Activated naive CD8-positive, alpha-beta T cell treated with anti-CD3 and anti-CD28 coated beads, Interleukin-2, amount 50 U/mL, for 16 hours (primary cell): ENCODE measurements around the gene EEIG1.
A peak's percentile ranks its signal among the peaks of the same experiment; 100 is the strongest.
"Not testable (repeated sequence)": the region's sequence is repeated elsewhere in the genome, so short reads cannot be mapped to it uniquely, and the experiment has no call there.

Source experiments
- DNase-seq: peaks from one replicate; pipeline ENCODE4 v3.0.0-alpha.2; 2020; ENCODE audit warnings: low read depth, low spot score

The EEIG1 gene

DNA sequence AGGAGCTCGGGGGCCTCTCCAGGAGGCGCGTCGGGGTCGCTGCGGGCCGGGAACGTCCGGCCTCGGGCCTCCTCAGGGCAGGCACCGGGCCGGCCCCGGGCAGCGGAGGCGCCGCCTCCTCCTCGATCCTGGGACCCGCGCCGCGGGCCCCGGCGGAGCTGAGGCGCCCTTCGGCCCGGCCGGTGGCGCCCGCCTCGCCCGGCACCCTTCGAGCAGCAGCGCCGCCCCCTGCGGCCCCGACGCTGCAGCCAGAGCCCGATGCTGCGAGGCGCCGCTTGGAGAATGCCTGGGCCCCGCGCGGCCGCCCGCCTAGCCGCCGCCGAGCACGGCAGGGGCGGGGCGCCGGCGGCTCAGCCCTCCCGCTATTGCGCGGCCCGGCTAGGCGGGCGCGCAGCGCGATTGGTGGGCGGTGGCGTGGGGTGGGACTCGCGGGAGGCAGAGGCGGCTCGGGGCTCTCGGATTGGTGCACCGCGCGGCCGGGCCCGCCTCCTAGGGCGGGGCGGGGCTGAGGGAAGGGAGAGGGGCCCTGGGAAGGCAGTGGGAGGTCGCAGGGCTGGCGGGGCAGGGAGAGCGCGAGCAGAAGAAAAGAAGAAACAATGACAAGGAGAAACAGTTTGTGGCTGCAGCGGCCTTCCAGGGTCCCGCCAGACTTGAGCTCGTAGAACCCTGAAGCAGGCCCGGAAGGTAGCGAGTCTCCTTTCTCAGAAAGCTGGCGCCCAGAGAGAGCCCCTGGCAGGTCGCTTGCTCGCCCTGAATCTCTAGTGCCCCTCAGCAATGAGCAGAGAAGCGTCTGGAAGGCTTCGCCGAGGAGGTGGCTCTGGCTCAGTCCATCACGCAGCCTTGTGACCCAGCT, at the start of gene EEIG1:
EEIG1 (minus strand) TSS at position 284 of the 853 bp plus-strand sequence. CDS start 852 bp downstream, outside the sequence.
- peak; percentile 94 for DNase-seq

DNA sequence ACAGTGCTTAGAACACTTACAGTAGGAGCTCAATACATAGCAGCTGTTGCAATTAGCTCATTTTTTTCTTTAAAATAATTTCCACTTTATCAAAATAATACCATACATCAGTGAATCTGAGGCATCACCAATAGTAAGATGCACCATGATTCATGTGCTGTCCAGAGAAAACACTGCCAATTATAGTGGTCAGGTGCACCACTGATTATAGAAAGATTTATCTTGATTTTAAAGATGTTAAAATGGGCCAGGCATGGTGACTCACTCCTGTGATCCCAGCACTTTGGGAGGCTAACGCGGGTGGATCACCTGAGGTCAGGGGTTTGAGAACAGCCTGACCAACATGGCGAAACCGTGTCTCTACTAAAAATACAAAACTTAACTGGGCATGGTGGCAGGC, 46.9 kb upstream of the EEIG1 start:
- no peak for DNase-seq

DNA sequence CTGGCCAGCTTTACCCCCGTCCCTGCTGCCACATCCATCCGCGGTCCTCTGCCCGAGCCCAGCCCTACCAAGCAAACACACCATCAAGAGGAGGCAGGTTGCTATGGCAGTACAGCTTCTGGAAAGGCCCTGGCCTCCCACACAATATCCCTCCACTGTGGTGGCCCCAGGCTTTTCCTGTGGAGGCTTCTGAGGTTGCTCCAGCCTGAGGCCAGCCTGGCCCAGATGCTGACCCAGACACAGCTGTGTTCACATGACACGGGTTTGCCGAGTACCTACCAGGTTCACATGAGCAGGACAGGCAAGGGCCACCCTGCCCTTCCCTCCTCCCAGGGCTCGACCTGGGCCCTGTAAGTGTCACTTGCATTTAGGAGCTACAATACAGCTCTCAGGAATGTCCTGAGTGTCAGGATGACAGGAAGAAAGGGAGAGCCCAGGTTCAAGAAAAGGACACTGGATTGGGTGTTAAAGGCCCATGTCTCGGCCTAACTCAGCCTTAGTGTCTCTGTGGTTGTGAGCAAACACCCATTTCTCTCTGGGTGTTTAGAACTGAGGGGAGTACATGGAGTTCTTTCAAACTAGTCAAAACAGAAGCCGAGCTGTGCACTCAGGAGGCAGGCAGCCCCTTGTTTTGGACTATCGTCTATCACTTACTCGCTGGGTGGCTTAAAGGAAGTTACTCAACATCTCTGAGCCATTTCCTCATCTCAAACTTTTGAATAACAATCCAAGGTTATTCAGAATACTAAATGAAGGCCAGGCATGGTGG, 46.2 kb upstream of the EEIG1 start:
- no peak for DNase-seq

DNA sequence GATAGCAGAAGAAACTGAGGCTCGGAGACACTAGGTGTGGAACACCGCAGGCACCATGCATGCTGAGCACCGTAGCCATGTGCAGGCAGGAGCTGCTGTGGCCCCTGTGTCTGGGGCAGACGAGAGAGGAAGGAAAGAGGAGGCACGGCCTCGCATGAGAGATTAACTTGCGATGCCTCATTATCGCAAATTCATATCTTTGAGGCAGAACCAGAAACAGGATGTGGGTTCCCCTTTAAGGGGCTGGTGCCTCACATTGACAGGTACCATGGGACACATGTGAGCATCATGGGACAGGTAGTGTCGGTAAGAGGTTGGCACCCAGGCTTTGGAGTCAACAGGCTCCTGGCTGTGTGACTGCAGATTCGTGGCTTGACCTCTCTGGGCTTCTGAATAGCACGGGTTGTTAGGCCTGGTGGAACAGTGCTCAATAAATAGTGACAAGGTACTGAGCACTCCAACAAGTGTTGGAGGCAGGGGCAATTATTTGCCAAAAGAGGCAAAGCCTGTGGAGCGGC, 45.5 kb upstream of the EEIG1 start:
- peak; percentile 37 for DNase-seq

DNA sequence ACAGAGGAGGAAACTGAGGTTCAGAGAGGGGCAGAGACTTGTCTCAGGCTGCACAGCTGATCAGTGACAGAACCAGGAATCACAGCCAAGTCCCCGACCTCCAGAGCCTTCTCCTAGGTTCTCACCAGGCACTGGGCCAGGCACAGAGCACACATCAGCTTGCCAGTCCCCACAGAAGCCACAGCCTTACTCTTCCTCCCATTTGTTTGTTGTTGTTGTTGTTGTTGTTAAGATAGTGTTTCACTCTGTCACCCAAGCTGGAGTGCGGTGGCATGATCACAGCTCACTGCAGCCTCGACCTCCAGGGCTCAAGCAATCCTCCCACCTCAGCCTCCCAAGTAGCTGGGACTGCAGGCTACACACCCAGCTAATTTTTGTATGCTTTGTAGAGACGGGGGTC, 44.9 kb upstream of the EEIG1 start:
- no peak for DNase-seq

DNA sequence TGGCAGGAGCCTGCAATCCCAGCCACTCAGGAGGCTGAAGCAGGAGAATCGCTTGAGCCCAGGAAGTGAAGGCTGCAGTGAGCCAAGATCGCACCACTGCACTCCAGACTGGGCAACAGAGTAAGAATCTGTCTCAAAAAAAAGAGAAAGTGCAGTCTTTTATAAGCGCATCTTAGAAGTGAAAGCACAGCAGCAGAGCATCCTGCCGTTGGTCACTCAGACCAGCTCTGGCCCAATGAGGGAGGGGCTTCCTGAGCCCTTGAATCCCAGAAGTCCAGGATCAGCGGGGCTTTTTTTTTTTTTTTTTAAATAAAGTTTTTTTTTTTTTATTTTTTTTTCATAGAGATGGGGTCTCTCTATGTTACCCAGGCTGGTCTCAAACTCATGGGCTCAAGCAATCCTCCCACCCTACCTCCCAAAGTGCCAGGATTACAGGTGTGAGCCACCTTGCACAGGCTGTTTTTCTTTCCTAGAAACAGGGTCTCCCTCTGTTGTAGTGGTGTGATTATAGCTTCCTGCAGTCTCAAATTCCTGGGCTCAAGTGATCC, 44.0 kb upstream of the EEIG1 start:
- no peak for DNase-seq

DNA sequence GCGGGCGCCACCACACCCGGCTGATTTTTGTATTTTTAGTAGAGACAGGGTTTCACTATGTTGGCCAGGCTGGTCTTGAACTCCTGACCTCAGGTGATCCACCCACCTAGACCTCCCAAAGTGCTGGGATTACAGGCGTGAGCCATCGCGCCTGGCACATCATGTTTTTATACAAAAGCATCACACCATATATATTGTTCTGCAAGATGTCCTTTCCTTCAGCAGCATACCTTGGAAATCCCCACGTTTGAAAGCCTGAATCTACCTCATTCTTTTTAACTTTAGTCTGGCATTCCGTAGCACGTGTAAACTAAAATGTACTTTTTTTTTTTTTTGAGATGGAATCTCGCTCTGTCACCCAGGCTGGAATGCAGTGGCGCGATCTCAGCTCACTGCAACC, 42.9 kb upstream of the EEIG1 start:
- DNase-seq, result not testable (repeated sequence)

DNA sequence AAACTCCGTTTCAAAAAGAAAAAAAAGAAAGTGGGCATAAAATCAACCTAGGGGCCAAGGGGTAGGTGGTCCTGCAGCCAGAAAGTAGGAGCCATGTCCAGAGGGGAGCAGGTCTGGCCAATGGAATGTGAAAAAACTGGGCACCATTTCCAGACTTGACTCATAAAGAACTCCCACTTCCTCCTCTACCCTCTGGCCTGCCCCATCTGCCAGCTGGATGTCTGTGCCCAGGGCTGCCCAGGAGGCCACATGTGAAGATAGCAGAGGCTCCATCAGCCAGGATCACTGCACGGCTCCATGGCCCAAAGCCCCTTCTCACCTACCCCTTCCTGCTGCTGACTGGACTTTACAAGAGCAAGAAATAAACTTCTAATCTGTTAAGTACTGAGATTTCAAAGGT, 42.1 kb upstream of the EEIG1 start:
- DNase-seq, result no peak

DNA sequence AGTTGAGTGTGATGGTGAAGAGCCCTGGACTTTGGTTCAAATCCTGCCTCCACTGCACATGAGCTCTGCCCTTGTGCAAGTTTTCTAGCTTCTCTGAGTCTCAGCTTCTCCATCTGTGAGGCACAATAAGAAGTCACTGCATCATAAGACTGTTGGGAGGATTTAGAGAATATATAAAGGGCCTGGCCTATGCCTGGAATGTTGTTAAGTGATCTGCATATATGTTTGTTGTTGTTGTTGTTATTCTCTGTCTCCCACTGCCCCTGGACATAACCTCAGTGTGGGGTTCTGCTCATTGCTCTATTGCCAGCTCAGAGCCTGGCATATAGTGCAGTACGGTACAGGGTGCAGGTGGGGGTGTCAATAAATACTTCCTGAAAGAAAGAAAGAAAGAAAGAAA, 40.3 kb upstream of the EEIG1 start:
- DNase-seq, result no peak

DNA sequence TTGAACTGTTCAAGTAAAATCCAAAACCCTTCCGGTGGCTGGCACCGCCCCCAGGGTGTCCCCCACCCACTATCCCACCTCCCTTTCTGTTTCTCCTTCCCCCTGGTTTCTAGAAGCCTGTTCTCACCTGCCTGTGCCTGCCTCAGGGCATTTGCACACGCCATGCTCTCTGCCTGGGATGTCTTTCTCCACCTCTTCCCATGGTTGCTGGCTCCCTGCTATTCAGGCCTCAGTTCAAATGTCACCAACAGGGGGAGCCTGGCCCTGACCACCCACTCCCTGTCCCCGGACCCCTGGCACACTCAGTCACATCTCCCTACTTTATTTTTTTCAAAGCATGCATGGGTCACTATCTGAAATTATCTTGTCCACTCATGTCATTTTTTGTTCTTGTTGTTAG, 39.9 kb upstream of the EEIG1 start:
- DNase-seq, result no peak

DNA sequence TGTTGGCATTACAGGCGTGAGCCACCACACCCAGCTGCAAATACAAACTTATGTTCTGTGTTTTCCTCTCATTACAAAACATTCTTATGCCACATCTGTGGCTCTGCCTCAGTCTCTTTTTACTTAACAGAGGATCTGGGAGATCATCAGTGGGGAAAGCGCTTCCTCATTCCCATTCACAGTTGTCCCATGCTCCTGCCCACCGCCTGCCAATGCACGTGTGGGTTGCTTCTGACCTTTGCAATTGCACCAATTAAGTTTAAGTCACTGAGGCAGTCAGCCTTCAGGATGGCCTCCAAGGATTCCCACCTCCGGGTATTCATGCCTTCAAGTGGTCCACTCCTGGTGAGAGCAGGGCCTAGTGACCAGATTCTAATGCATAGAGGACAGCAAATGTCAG, 34.9 kb upstream of the EEIG1 start:
- no peak for DNase-seq

DNA sequence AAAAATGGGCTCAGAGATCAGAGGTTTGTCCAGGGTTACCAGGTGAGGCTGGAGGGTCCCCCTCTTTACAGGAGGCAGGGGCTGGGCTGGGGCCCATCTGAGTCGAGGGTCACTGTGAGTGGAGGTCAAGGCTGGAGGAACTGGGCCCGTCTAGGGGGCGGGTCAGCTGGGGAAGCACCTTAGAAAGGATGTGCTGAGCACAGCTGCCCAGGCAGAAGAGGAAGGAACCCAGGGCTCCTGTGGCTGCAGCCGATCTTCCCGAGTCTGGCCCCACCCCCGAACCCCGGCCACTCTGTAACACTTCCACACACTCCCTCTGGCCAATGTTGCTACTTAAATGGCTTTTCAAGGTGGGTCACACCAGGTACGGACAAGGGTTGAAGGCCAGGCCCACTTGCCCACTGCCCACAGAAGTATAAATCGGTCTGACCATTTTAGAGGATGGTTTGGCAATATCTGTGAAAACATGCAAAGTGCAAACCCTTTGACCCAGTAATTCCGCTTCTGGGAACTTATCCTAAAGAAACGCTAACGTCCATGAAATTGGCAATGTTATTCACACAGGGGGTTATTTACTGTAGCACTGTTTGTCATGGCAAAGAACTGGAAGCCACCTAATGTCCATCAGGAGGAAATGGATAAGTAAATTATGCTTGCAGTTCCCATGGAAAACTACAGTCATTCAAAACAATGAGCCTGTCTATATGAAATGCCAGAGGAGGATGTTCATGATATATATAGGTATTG, 30.5 kb upstream of the EEIG1 start:
- no peak for DNase-seq

DNA sequence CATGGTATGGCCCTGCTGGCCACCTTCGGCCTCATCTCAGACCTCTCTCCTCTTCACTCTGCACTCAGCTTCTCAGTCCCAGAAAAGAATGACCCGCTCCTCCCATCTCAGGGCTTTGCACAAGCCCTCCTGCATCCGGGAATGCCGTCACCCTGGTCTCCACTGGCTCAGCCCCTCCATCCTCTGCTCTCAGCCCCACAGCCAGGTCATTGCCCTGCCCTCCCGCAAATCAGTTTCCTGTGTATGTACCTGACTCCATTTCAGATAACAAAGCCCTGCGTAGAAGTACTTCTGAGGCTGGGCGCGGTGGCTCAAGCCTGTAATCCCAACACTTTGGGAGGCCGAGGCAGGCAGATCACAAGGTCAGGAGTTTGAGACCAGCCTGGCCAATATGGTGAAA, 28.9 kb upstream of the EEIG1 start:
- no peak for DNase-seq

DNA sequence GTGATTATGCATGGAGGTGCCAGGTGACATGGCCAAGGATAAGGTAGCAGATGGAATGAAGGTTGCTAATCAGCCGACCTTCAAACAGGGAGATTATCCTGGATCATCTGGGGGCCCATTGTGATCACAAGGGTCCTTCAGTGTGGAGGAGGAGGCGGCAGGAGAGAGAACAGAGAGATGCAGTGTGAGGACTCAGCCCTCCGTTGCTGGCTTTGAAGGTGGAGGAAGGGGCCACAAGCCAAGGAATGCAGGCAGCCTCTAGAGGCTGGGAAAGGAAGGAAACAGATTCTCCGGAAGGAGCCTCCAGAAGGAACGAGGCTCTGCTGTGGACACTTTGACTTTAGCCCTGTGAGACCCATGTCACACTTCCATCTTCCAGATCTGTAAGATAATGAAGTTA, 27.4 kb upstream of the EEIG1 start:
- no peak for DNase-seq

DNA sequence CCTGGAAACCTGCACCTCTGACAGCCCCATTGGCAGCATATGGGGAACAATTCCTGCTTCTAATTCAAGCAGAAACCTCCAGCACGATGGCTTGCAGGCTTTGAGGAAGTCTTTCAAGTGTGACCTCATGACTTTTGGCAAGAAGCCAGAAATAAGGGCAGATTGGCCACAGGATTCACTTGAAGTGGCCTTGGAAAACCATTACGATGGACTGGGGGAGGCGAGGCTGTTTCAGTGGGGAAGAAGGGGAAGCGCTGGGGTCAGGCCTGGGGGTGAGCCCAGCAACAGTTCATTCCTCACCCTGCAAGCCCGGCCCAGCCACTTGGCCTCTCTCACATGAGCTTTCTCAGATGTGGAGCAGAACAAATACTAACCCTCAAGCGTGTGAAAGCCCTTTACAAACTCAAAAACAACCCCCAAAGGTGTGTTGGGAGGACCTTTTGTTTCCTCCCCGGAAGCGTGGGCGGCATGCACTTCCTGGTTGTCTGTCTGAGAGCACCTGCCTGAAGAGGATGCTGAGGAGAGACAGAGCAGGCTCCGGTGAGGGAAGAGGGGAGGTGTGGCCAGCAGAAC, 26.9 kb upstream of the EEIG1 start:
- DNase-seq, result peak; percentile 79

DNA sequence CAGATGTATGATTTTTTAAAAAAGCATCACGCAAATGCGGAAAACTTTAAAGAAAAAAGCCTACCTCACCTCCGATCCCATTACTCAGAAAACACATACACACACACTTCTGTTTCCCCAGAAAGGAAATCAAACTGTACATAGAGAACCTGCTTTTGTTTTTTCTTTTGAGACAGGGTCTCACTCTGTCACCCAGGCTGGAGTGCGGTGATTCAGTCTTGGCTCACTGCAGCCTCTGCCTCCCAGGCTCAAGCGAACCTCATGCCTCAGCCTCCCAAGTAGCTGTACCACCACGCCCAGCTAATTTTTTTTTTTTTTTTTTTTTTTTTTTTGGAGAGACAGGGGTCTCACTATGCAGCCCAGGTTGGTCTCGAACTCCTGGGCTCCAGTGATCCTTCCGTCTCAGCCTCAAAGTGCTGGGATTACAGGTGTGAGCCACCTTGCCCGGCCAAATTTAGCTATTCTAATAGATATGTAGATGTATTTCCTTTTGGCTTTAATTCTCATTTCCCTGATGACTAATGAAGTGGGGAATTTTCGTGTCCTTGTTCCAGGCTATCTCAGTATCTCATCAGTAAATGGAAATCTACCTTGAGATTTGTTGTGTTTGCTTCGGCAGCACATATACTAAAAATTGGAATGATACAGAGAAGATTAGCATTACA, 25.7 kb upstream of the EEIG1 start:
- DNase-seq, result no peak

DNA sequence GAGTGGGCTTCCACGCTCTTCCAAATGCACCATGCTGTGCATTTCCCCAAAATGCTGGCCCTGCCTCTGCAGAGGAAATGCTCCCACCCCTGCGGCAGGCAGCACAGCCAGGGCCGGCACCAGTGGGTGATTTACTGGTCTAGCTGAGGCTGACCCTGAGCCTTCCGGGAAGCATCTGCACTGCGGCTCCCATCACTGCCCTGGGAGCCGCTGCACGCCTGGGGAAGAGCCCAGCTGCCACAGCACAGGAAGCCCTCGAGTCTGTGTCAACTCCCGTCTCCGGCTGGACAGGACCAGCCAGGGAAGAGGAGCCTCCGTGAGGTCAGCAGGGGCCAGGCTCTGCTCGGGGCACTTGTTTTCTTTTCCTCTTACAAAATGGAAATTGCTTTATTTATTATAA, 25.1 kb upstream of the EEIG1 start:
- DNase-seq, result no peak

DNA sequence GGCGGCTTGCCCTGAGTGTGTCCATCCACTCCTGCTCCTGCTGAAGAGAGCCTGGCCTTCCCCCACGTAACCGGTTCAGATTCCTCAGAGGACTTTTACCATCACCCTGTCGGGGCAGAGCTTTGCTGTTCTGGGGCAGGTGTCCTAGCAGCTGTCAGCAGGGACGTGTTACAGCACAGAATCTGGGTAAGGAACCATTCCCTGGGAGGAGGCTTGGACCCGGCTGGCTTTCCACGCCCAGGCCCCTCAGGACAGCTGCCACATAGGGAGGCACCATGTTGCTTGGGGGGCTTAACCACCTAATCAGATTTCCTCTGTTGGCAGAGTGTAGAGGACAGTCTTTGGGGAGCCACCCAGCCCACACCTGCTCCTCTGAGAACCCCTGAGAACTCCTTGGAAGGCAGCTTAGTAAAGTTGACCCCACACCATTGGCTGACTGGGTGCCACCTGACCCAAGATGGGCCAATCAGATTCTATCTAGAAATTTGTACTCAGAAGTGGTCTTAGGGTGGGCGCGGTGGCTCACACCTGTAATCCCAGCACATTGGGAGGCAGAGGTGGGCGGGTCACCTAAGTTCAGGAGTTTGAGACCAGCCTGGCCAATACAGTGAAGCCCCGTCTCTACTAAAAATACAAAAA, 23.3 kb upstream of the EEIG1 start:
- no peak for DNase-seq

DNA sequence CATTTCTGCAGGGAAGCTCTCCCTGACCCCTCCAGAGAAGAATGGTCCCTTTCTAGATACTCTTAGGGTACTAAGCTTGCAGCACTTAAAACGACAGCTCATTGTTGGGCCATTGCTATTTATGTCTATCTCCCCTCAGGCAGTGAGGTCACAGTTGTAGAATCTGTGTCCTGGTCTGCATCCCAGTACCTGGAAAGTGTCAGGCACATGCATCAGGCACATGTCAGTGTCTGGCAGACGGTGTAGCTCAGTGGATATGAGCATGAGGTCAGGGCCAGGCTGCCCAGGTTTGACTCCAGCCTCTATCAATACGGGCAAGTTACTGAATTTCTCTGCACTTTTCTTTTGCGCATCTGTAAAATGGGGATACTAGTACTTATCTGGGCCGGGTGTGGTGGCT, 22.2 kb upstream of the EEIG1 start:
- no peak for DNase-seq

DNA sequence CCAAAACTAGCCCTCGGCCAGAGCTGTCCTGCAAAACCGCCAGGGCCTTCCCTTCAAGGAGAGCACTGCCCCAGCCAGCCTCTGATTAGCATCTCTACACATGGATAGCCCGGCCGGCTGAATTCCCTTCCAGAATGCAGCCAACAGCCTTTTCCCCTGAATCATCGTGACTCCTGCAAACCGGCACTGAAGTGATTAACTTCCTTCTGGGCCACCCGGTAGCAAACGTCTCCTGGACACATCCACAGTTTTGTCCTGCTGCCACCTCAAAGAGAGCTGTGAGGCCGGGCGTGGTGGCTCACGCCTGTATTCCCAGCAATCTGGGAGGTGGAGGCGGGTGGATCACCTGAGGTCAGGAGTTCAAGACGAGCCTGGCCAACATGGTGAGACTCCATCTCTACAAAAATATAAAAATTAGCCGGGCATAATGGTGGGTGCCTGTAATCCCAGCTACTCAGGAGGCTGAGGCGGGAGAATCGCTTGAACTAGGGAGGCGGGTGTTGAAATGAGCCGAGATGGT, 21.1 kb upstream of the EEIG1 start:
- no peak for DNase-seq
